ENCODE measurements around the gene KRABD2.
"Not testable (repeated sequence)": the region's sequence is repeated elsewhere in the genome, so short reads cannot be mapped to it uniquely, and the experiment has no call there.

Gene KRABD2

GRCh38 chr17:8392674-8393469 lies 16.4 kb upstream of the KRABD2 start:
- no peak for DNase-seq

GRCh38 chr17:8392274-8392673 lies 15.8 kb upstream of the KRABD2 start:
- DNase-seq = no peak

DNA sequence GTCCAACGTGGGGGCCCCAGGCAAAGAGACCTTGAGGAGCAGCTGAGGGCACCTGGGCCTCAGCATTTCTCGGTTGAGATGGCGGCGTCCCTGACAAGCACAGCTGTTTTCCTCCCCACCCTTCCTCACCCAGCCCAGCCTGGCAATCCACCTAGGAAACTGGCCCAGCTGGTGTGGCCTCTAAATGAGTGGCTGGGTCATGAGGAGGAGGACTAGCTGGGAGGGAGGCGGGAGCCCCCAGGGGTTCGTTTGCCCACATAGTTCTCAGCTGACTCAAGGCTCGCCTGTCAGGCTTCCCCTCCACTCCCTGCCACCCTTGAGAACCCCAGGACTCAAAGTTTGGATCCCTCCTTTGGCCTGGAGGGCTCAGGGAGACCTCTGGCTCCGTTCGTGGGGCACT lies 15.2 kb upstream of the KRABD2 start:
- no peak for DNase-seq

- DNase-seq = no peak
Measured at GRCh38 chr17:8387914-8388651, 11.6 kb upstream of the KRABD2 start.

- DNase-seq = no peak
Measured at GRCh38 chr17:8386841-8387240, 10.3 kb upstream of the KRABD2 start.

- no peak for DNase-seq
Measured at GRCh38 chr17:8384801-8385378, 8.4 kb upstream of the KRABD2 start.

DNA sequence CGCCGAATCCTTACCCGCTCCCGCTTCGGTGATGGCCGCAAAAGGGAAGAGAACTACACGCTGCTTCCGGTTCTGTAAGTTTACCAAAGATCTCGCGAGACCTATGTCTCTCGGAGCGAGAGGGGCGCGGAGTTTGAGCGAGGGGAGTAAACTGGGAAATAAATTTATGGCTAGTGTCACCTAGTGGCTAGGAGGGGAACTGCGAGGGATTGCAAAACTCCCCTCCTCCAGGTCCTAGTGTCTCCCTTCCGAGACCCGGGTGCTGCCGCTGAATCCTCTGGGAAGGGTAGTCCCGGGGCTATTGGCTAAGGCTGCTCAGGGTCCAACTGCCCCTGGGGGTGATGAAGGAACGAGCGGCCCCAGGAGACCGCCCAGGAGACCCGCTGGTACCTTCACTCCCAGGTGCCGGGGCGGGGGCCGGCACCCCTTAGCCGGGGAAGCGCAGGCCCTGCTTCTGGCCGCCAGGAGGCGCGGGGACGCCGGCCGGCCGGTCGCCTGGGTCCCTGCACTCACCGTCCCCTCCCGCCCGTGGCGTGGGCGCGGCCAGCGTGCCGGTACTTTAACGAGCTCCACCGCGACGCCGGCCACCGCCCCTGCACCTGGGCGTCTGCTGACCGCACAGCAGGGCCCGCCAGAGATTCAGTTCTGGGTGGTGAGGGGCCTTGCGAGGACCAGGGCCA lies 6.8 kb upstream of the KRABD2 start, which contains the start of gene RPL26:
RPL26 (minus strand) TSS at position 51 of the 680 bp plus-strand sequence. CDS start 883 bp downstream, outside the sequence.
- DNase-seq = peak; percentile 87 to 97 (median 92)

- DNase-seq = no peak
Measured at GRCh38 chr17:8382880-8383142, 6.3 kb upstream of the KRABD2 start.

DNA sequence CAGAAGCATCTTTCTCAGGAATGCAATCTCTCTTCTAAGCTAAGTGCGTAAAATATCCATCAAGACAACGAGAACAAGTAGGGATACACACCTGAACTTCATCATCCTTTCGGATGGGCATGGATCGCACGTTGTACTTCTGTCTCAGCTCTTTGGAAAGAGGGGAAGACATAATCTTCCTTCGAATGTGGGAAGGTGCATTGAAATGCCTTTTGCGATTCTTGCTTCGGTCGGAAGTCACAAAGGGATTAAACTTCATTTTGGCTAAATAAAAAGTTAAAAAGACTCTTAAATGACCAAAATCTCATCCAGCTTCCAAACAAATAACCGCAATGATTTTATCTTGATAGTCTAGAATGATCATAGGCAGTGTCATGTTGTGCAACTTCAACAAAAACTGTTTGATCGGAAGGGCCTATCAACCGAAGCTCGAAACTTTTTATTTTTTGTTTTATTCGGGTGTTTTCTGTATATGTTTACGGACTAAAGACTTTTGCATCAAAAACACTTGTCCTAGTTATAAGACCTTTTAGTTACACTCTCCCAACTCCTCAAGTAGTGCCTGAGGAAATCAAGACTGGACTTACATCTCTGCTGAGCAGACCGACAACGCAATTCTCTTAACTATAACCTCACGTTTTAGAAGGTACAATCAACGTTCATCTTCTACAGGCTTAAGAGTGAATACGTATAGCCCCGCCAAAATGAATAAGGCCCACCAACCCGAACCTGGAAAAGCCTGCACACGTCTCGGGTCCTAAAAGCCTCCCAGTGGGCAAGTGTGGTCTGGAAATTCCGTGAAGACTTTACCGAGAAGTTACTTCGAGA lies 5.8 kb upstream of the KRABD2 start:
- DNase-seq = peak in 1 of 5 donors; percentile 19

GRCh38 chr17:8380049-8380448 lies 3.5 kb upstream of the KRABD2 start:
- no peak for DNase-seq

- DNase-seq = not testable (repeated sequence)
Measured at GRCh38 chr17:8378117-8378516, 1.6 kb upstream of the KRABD2 start.

DNA sequence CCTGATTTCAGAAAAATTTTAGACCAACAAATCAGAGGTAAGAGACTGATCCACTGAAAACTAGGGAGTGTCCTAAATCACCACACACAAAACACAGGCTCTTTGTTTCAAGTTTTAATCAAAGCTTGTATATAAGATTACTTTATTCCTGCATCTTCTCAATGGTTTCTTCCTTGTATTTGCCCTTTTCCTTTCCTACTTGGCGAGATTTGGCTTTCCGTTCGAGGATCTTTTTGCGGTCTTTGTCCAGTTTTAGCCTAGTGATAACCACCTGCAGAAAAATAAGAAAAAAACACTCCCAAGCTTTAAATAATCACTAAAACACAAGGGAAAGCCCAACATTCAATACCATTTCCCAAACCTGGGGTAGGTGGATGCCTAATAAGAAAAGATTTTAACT lies 918 bp upstream of the KRABD2 start:
- DNase-seq = no peak

DNA sequence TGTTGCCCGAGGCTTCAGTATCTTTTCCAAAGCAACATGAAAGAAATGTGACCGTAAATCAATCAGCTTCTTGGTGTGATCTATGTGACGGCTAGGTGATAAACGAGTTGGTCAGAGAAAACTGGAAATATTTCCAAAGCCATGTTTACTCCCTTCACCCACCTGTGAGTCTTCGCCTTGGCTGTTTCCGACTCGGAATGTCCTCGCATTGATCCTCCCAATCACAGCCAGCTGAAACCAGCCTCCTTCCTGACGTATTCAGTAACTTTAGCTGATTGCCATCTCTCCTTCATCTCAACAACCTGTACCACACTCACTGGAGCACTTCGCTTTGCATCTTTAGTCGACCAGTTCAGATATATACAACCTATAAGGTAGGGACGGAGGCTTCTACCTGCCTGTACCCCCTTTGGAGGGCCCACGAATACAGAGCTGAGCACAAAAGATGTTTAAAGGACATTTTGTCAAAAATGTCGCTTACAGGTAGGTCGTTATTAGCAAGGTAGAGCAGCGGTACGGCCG lies 705 bp downstream of the KRABD2 start:
- no peak for DNase-seq

DNA sequence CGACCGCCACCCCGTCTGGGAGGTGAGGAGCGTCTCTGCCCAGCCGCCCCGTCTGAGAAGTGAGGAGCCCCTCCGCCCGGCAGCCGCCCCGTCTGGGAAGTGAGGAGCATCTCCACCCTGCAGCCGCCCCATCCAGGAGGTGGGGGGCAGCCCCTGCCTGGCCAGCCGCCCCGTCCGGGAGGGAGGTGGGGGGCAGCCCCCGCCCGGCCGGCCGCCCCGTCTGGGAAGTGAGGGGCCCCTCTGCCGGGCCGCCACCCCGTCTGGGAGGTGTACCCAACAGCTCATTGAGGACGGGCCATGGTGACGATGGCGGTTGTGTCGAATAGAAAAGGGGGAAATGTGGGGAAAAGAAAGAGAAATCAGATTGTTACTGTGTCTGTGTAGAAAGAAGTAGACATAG lies 2.6 kb downstream of the KRABD2 start:
- not testable (repeated sequence) for DNase-seq

DNA sequence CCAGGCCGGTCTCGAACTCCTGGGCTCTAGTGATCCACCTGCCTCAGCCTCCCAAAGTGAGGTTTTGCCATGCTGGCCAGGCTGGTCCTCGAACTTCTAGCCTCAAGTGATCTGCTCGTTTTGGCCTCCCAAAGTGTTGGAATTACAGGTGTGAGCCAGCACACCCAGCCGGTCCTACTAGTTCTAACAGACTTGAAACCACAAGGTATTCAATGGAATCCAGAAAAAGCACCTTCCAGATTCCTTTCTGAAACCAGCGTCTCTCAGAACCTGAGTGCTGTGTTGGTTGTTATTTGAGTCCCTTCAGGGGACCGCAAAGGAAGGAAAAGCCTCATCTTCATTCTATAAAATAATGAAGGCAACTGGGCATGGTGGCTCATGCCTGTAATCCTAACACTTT lies 4.1 kb downstream of the KRABD2 start:
- DNase-seq = no peak

- no peak for DNase-seq
Measured at GRCh38 chr17:8371786-8372185, 4.7 kb downstream of the KRABD2 start.

DNA sequence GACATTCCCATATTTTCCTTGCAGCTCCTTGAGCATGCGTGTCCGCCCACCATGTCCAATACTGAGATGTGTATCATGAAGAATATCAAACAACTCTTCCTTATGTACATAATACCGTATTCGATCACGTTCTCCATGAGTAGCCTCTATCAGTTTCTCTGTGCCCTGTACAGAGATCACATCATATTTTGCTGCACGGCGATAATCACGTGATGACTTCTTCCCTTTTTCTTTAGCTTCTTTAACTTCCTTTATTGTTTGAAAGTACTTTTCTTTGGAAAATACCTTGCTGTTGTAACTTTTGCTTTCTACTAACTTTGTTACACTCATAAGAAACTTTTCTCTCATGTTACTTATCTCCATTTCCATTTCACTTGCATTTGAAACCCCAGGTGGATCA lies 6.6 kb downstream of the KRABD2 start:
- DNase-seq = no peak

DNA sequence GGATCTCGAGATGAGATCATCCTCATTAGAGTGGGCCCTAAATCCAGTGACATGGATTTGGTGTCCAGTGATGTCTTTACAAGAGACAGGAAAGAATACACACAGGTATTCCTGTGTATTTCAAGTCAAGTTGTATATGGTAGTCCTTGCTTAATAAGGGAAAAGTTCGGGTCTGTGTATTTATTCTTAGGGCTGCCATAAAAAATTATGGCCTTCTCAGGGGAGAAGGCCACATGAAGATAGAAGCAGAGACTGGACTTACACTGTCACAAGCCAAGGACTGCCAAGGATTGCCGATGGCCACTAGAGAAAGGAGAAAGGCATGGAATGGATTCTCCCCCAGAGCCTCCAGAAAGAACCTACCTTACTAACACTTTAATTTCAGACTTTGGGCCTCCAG lies 8.3 kb downstream of the KRABD2 start:
- DNase-seq = no peak

GRCh38 chr17:8366231-8366630 lies 10.3 kb downstream of the KRABD2 start:
- DNase-seq = no peak

GRCh38 chr17:8365143-8365542 lies 11.4 kb downstream of the KRABD2 start:
- DNase-seq = no peak

- no peak for DNase-seq
Measured at GRCh38 chr17:8362651-8363332, 13.7 kb downstream of the KRABD2 start.

DNA sequence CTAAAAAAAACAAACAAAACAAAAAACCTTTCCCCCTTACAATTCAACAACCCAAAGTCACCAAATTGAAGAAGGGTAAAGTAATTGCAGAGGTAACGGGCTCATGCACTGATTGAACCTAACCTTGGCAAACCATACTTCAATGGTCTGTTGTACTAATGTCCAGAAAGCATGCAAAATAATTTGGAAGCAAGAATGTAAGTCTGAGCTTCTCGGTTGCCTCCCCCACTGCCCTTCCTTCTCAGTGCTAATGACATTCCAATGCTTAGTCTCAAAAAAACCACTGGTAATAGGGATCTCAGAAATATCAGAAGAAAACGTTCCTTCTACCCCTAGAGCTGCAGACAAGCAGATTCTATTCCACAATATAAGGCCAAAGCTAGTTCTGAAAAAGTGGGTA lies 15.8 kb downstream of the KRABD2 start:
- DNase-seq = no peak

All from T-helper 1 cell (primary cell).